PC-3 (cell line): ENCODE results near the gene SULT2B1.

ENCODE experiments used
- CTCF ChIP-seq: fragments of 300-600 bp; sonication (generic); conservative IDR thresholded peaks from 2 replicates; pipeline ENCODE4 v1.5.1; 2017; ENCODE audit warnings: antibody characterized with exemption, low read depth, mild to moderate bottlenecking, low read length
- EZH2 ChIP-seq: fragments of 300-600 bp; sonication (generic); IDR thresholded peaks from one replicate; pipeline ENCODE4 v1.6.1; 2017; ENCODE audit warnings: antibody characterized with exemption, mild to moderate bottlenecking, low read length; ENCODE audit not compliant: unreplicated experiment

DNA sequence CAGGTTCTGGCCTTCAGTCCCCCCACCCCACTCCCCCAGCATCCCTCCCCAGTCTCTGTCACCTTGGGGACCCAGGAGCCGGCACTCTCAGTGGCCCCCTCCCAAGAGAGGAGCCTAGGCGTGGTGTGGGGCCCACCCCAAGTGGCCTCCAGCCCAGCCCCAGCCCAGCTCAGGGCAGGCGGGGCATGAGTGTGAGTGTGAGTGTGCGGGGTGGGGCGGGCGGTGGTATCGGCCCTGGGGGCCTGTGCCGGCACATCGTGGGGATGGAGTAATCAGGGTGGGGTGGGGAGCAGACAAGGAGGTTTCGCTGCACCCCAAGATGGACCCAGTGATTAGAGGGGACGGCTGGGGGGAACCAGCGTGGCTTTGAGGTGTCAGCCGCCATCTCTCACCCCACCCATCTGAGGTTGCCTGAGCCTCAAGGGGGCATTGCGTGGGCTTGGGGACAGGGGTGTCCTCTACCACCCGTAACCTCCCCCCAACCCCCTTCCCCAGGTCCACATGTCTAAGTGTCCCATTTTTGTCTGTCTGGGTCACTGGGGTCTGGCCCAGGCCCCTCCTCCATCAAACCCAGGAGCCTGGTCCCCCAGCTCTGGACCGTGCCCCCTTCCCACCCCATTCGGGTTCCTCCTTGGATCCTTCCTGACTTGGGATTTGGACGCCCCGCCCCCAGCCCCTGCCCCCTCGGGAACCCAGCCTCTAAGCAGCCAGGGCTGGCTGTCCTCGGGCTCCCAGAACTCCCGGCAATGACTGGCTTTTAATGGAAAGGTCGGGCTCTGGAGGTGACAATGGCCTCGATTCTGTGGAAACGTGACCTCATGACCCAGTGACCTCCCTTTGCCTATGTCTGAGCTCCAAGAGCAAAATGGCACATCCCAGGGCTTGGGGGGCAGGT, 6.9 kb upstream of the SULT2B1 start:
- TF ChIP-seq CTCF (no peak), EZH2 (no peak)
